Peyer's patch (tissue), 4 donors: Measurements from ENCODE around the gene RERG. TPM values are rescaled to one million over a fixed set of nuclear protein-coding genes. Genes with fewer than 3 reads are reported as not detected.

ENCODE experiments used
- DNase-seq, 3 donors: peaks; one replicate each; pipeline ENCODE4 v3.0.0-alpha.2; 2017 to 2019
- H3K27ac ChIP-seq, 4 donors: fragments of 200-600 bp; sonication (generic); one replicate each; pipeline ENCODE4 v1.5.1; 2016 to 2019
- H3K27me3 ChIP-seq, 2 donors: fragments of 200-600 bp; sonication (generic); one replicate each; pipeline ENCODE4 v1.5.1; 2019
- H3K36me3 ChIP-seq, 3 donors: fragments of 200-600 bp; sonication (generic); one replicate each; pipeline ENCODE4 v1.5.1; 2016 to 2019
- H3K4me1 ChIP-seq, 4 donors: fragments of 200-600 bp; sonication (generic); one replicate each; pipeline ENCODE4 v1.5.1; 2016 to 2019
- H3K4me3 ChIP-seq, 4 donors: fragments of 200-600 bp; sonication (generic); 1 replicate in 3 of 4; 2 replicates in 1 of 4; pipeline ENCODE4 v1.5.1; 2016 to 2019; ENCODE audit warnings: mild to moderate bottlenecking in 1 of 4
- H3K9me3 ChIP-seq, 4 donors: fragments of 200-600 bp; sonication (generic); one replicate each; pipeline ENCODE4 v1.5.1; 2016 to 2019; ENCODE audit warnings: mild to moderate bottlenecking in 1 of 4
- CTCF ChIP-seq, 6 experiments: fragments of 450-650 bp in 4 of 6; fragments of 200-600 bp in 2 of 6; sonication (generic) in 1 of 6; IDR thresholded peaks; one replicate each; pipeline ENCODE4 v1.5.1; 2017 to 2019; ENCODE audit warnings: antibody characterized with exemption in 6 of 6, mild to moderate bottlenecking in 3 of 6, moderate library complexity in 1 of 6
- POLR2A ChIP-seq, 2 donors: fragments of 450-650 bp; IDR thresholded peaks; one replicate each; pipeline ENCODE4 v1.5.1; 2017; ENCODE audit warnings: antibody characterized with exemption in 2 of 2, mild to moderate bottlenecking in 2 of 2, moderate library complexity in 2 of 2
- total RNA-seq, 4 donors: library from RNA; depleted of rRNA; stranded (reverse); fragments of >200 nt; gene quantifications; one replicate each; pipeline ENCODE4 v1.1.0, GENCODE V29; 2016

Gene RERG
- total RNA-seq, 4 donors from 2014 or later = 2.3 to 31.4 (median 10.7) TPM

GRCh38 chr12:15173142-15173541 is 48.1 kb downstream of the RERG start:
- no peaks in the 10 kb centered on the region for H3K9me3 ChIP-seq
- no peak overlapping the region for H3K4me3 ChIP-seq
- no peaks in the 10 kb centered on the region for H3K4me1 ChIP-seq
- DNase-seq = no peak
- no peaks in the 10 kb centered on the region for H3K27me3 ChIP-seq
- TF ChIP-seq CTCF (IDR thresholded peaks at IDR 0.05) (no peak), POLR2A (IDR thresholded peaks at IDR 0.05) (no peak)
- no peak overlapping the region for H3K27ac ChIP-seq
- no peaks in the 10 kb centered on the region for H3K36me3 ChIP-seq

- Histone ChIP-seq H3K27ac (no peak overlapping the region), H3K27me3 (no peaks in the 10 kb centered on the region), H3K36me3 (no peaks in the 10 kb centered on the region), H3K4me3 (no peak overlapping the region), H3K4me1 (no peaks in the 10 kb centered on the region), H3K9me3 (no peaks in the 10 kb centered on the region)
- DNase-seq = no peak
- TF ChIP-seq CTCF (IDR thresholded peaks at IDR 0.05) (no peak), POLR2A (IDR thresholded peaks at IDR 0.05) (no peak)
These were observed 49.0 kb downstream of the RERG start for GRCh38 chr12:15172060-15172822.

GRCh38 chr12:15171012-15171655 is 50.1 kb downstream of the RERG start:
- no peaks in the 10 kb centered on the region for H3K36me3 ChIP-seq
- no peaks in the 10 kb centered on the region for H3K27me3 ChIP-seq
- no peak overlapping the region for H3K27ac ChIP-seq
- no peak for DNase-seq
- H3K4me3 ChIP-seq = no peak overlapping the region
- no peaks in the 10 kb centered on the region for H3K4me1 ChIP-seq
- H3K9me3 ChIP-seq = no peaks in the 10 kb centered on the region
- no peak for TF ChIP-seq POLR2A (IDR thresholded peaks at IDR 0.05)
- TF ChIP-seq CTCF (IDR thresholded peaks at IDR 0.05) = no peak

GRCh38 chr12:15168026-15168678 is 53.1 kb downstream of the RERG start:
- TF ChIP-seq CTCF (IDR thresholded peaks at IDR 0.05) (no peak), POLR2A (IDR thresholded peaks at IDR 0.05) (no peak)
- DNase-seq = no peak
- no peaks in the 10 kb centered on the region for H3K27me3 ChIP-seq
- H3K4me3 ChIP-seq = no peak overlapping the region
- H3K4me1 ChIP-seq = no peaks in the 10 kb centered on the region
- H3K9me3 ChIP-seq = no peaks in the 10 kb centered on the region
- H3K27ac ChIP-seq = peak overlapping the region in 1 of 4 donors; percentile 42
- no peaks in the 10 kb centered on the region for H3K36me3 ChIP-seq

- TF ChIP-seq CTCF (IDR thresholded peaks at IDR 0.05) = no peak
- TF ChIP-seq POLR2A (IDR thresholded peaks at IDR 0.05) = no peak
- Histone ChIP-seq H3K36me3 (no peaks in the 10 kb centered on the region), H3K27me3 (no peaks in the 10 kb centered on the region), H3K9me3 (no peaks in the 10 kb centered on the region), H3K27ac (peak overlapping the region; percentile 31 to 75 (median 50)), H3K4me1 (no peaks in the 10 kb centered on the region), H3K4me3 (no peak overlapping the region)
- DNase-seq = peak in 1 of 3 donors; percentile 51
These were observed 56.1 kb downstream of the RERG start for GRCh38 chr12:15165012-15165659.
